AG08395 (cell line): ENCODE data around the gene SASH1.
A peak's percentile ranks its signal among the peaks of the same experiment; 100 is the strongest.

Source experiments
- DNase-seq: peaks from one replicate; pipeline ENCODE4 v3.0.0; 2012; ENCODE audit warnings: mixed read lengths, low spot score

Gene SASH1

DNA sequence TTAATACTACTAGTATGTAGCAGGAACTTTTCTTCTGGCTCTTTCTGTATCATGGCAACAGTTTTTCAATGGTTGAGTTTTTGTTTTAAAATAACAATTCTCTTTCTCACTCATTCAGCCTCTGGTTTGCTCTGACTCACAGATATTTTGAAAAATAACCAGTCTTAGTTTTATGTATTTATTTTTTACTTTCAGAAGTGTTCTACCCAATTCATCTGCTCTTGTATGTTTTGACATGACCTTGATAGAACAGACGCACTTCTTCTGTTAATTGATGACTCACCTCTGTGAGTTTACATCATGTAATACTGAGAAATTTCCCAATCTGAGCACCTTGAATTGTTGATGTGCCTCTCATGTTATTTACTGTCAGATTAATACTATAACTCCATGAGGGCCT, 178.9 kb downstream of the SASH1 start:
- DNase-seq, result no peak

GRCh38 chr6:148523048-148523447, 180.4 kb downstream of the SASH1 start:
- peak; percentile 46 for DNase-seq

DNA sequence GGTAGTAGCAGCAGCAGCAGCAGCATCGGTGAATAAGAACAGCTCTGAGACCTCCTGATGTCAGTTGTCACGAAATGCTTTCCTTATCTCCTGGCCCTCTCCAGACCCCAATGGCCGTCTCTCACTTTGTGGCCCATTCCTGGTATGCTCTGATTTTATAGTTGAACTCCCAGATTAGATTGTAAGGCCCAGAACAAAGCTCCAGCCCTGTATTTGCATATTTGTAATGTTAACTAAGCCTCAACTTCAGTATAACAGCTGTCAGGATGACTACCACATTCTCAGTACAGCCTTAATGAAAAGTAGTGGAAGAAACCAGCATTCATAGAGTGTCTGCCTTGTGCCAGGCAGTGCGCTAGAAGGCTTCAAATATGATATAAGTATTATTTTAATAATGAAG, 180.9 kb downstream of the SASH1 start:
- no peak for DNase-seq

GRCh38 chr6:148524471-148524882, 181.8 kb downstream of the SASH1 start:
- peak; percentile 65 for DNase-seq

DNA sequence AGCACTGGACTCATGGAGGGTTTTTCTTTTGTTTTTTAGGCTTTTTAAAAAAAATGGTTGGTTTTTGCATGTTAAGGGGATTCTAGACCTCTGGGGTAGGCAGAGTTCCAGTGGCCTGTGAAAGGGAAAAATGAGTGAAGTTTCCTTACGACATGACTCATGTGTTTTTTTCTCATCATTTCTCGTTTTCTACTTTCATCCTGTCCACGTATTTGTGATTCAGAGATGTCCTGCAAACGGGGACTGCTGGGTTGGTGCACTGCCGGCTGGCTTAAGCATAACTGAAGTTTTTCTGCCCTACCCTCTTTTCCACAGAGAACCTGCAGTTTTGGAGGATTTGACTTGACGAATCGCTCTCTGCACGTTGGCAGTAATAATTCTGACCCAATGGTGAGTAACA, 182.3 kb downstream of the SASH1 start:
- DNase-seq, result peak; percentile 58

DNA sequence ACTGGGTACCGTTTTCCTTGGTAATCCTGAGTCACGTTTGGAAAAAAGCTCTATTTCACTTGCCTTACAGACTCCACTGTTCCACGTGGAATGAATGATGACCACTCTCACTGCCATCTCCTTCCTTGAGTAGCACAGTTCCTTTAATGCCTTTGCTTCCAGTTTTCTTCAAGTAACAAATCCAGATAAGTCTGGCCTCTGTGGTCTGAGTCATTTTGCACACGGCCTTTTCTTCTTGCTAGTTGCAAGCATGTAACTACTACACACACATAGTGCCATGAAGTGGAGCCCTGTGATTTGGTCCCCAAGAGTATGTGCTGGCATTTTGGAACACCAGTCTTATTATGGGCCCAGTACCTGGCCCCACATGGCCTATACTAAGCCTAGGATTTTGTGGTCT, 182.8 kb downstream of the SASH1 start:
- DNase-seq, result peak; percentile 52

GRCh38 chr6:148526145-148526544, 183.5 kb downstream of the SASH1 start:
- no peak for DNase-seq

DNA sequence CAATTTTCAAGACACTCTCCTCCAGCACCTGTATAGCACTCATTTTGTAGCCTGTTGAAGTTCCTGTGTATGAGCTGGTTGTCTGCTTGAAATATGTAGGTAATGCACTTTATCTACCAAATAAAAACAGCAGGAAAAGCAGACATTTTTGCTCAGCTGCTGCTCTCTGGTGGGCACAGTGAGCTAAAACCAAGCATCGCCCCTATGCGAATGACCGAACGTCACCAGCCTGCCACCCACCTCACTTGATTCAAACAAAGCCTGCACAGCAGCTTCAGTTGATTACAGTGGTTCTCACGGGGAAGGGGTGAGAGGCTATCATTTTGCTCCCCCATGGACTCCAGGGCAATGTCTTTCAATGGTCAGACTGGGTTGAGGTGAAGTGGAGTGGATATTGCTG, 185.7 kb downstream of the SASH1 start:
- no peak for DNase-seq

- no peak for DNase-seq
These were observed 186.4 kb downstream of the SASH1 start for GRCh38 chr6:148529010-148529409.

DNA sequence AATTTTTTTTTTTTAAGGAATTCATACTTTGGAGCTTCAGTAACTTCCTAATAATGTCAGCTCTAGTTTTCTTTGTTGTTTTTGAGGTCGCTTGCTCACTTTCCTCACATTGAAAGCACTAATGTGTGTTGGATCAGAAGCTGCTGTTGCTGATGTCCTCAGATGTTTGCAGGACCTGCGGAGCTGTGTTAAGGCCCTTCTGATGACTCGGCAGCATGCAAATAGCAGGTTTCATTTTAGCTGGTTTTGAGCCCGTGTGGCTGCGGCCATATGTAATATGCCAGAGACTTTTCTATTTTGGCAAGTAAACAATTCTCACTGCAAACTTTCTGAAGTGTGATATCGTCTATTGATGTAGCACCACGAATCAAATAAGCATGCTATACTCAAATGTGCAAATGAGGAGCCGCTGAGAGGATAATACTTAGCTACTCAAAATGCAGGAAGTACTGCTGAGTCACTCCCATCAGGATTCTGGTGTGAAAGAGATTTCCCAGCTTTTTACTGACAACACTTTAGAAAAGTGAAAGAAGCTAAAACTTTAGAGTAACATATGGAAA, 187.8 kb downstream of the SASH1 start:
- peak; percentile 70 for DNase-seq

GRCh38 chr6:148530976-148531375, 188.3 kb downstream of the SASH1 start:
- no peak for DNase-seq

GRCh38 chr6:148532698-148533097, 190.1 kb downstream of the SASH1 start:
- no peak for DNase-seq

GRCh38 chr6:148533309-148534107, 190.9 kb downstream of the SASH1 start:
- no peak for DNase-seq

GRCh38 chr6:148534871-148535270, 192.2 kb downstream of the SASH1 start:
- DNase-seq, result no peak

DNA sequence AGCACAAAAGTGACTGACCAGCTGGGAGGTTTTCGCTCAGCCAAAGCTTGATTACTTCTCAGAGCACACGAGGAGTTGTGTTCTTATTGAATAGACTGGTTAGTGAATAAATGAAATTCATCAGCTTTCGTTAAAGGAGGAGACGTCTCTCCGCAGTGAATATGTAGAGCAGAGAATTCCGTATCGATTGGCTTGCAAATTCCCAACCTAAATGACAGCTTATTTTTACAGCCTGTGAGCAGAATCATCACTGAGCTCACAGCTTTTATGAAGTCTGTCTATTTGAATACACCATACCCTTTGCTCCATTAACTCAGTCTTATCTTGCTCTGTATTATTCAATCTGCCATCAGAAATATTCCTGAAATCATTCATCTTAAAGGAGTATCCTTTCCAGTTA, 192.7 kb downstream of the SASH1 start:
- no peak for DNase-seq

DNA sequence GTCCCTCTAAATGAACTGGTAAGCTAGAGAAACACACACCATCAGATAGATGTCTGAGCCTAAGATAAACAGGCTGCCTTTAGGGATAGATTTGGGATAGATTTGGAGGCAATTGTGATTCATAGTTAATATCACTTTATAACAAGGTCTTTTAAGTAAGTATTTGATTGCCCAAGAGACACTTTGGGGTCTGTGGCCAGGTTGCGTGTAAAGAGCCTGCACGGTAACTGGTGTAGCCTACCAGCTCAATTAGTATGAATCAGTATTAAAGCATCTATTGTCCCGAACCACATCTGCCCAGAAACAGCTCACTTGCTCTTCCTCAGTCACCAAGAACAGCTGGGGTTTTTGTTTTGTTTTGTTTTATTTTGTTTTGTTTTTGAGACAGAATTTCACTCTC, 193.3 kb downstream of the SASH1 start:
- peak; percentile 89 for DNase-seq

DNA sequence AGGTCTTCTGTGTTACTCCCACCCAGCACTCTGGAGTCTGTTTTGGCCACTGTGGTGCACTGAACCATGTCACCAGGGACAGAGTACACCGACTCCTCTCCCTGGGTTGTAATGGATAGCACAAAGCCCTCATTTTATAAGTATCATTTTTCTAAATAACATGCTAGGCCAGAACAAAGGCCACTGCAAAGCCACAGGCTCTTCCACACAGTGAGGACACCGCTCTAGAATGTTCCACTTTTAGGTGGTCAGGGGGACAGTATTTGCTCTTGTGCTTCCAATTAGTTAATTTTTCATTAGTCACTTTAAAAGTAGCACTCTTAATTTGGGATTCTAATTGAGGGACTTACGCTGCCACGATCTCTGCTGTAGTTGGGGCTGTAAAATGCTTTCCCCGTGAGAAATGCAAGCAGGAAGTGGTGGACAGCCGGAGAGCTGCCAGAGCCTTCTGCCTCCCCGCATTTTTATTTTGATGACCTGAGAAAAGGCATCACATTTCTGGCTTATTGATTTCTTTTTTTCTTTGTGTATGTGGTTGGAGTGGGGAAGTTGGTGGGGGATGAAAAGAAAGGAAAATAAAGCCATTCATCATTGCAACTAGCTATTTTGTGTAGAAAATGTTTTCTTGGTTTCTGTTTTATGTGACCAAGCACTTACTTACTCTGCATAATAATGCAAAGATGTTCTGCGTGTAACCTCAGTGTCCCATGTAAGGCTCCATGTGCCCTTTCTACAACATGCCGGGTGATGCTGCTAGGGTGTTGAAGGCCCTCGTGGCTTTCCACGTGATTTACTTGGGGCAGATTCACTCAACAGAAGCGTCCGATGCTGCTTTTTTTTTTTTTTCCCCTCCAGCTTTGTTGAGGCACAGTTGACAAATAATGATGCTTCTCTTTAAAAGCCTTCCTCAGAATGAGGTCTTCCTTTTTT, 195.9 kb downstream of the SASH1 start:
- DNase-seq, result peak; percentile 74

- DNase-seq, result no peak
These were observed 200.9 kb downstream of the SASH1 start for GRCh38 chr6:148543540-148543939.

GRCh38 chr6:148544421-148544820, 201.8 kb downstream of the SASH1 start:
- no peak for DNase-seq

GRCh38 chr6:148545901-148546300, 203.3 kb downstream of the SASH1 start:
- DNase-seq, result no peak

- DNase-seq, result no peak
These were observed 204.5 kb downstream of the SASH1 start for GRCh38 chr6:148547110-148547509.

GRCh38 chr6:148548065-148548748, 205.6 kb downstream of the SASH1 start:
- peak; percentile 58 for DNase-seq
